Adrenal gland (tissue), 5 donors: ENCODE measurements around the gene CMIP.

ENCODE experiments used
- CTCF ChIP-seq, 6 experiments: fragments of 450-650 bp in 4 of 6; fragments of 200-600 bp in 2 of 6; sonication (generic) in 1 of 6; IDR thresholded peaks; 1 replicate in 5 of 6; 2 replicates in 1 of 6; pipeline versions ENCODE4 v1.5.1 to v1.8.0; 2016 to 2021; ENCODE audit warnings: antibody characterized with exemption in 6 of 6, mild to moderate bottlenecking in 2 of 6, moderate library complexity in 1 of 6
- POLR2A ChIP-seq, 2 donors: fragments of 450-650 bp; IDR thresholded peaks; one replicate each; pipeline ENCODE4 v1.6.1; 2017; ENCODE audit warnings: antibody characterized with exemption in 2 of 2, mild to moderate bottlenecking in 2 of 2, moderate library complexity in 1 of 2
- donor health status: DM: no; HTN: no; CAD: no.

GRCh38 chr16:81693041-81693743, 248.6 kb downstream of the CMIP start:
- TF ChIP-seq CTCF (IDR thresholded peaks at IDR 0.05) = no peak
- no peak for TF ChIP-seq POLR2A (IDR thresholded peaks at IDR 0.05)
